Ovary (tissue), 3 donors: ENCODE results near the gene MIA.

ENCODE experiments used
- CTCF ChIP-seq, 3 donors: fragments of 450-650 bp in 2 of 3; fragments of 200-600 bp in 1 of 3; IDR thresholded peaks; one replicate each; pipeline versions ENCODE4 v1.5.1 to v1.8.0; 2016 to 2022; ENCODE audit warnings: antibody characterized with exemption in 3 of 3, mild to moderate bottlenecking in 1 of 3
- EP300 ChIP-seq: sonication (generic); formaldehyde crosslinking; IDR thresholded peaks from one replicate; pipeline ENCODE4 v1.6.1; 2017; ENCODE audit warnings: antibody characterized with exemption
- donor health status: DM: no; HTN: no; CAD: no.

GRCh38 chr19:40802300-40803169 lies 27.2 kb downstream of the MIA start:
- no peak for TF ChIP-seq EP300
- no peak for TF ChIP-seq CTCF (IDR thresholded peaks at IDR 0.05)
